ENCODE data around the gene PBOV1. TPM values are rescaled to one million over a fixed set of nuclear protein-coding genes. Genes with fewer than 3 reads are reported as not detected.
"Not testable (repeated sequence)": the region's sequence is repeated elsewhere in the genome, so short reads cannot be mapped to it uniquely, and the experiment has no call there.

The PBOV1 gene
- polyA plus RNA-seq, 2 of the 4 experiments (the other 2 are of a cell fraction): not detected

GRCh38 chr6:138219398-138219797 is 1.1 kb upstream of the PBOV1 start:
- ChIA-PET CTCF (no interaction called here), POLR2A (no interaction called here)
- Histone ChIP-seq H3K9me3 (no peaks in the 10 kb centered on the region), H3K4me2 (no peak overlapping the region), H3K27ac (no peak overlapping the region), H3K4me3 (no peak overlapping the region), H3K4me1 (no peaks in the 10 kb centered on the region)
- no peak for DNase-seq (ENCODE audit: low read depth in 1 of 2, low spot score in 1 of 2)
- TF ChIP-seq HEYL (CRISPR knock-in tag; IDR thresholded peaks at IDR 0.05): no peak
- no peak for FAIRE-seq
- ATAC-seq: no peak
- 87% methylated on average over 3 of the region's 3 CpGs for whole genome bisulfite sequencing (ENCODE audit: missing lambda C conversion rate)

GRCh38 chr6:138215093-138215782 is 3.1 kb downstream of the PBOV1 start:
- no peak for DNase-seq (ENCODE audit: low read depth in 1 of 2, low spot score in 1 of 2)
- H3K4me1 ChIP-seq: no peaks in the 10 kb centered on the region
- TF ChIP-seq POLR2A (IDR thresholded peaks at IDR 0.05; ENCODE audit: low read length): no peak
- TF ChIP-seq RARB (CRISPR knock-in tag; IDR thresholded peaks at IDR 0.05): no peak
- no peak for TF ChIP-seq MAX (IDR thresholded peaks at IDR 0.05)
- no peak for TF ChIP-seq HEYL (CRISPR knock-in tag; IDR thresholded peaks at IDR 0.05)
- TF ChIP-seq EHF (CRISPR knock-in tag; IDR thresholded peaks at IDR 0.05): no peak
- no peak for TF ChIP-seq BHLHE40 (IDR thresholded peaks at IDR 0.05; ENCODE audit: low read depth, low read length)
- no peak for TF ChIP-seq PHF8 (IDR thresholded peaks at IDR 0.05; ENCODE audit: borderline replicate concordance, low read depth)
- no peak for TF ChIP-seq RNF2 (IDR thresholded peaks at IDR 0.05; ENCODE audit: borderline replicate concordance, low read depth)
- CTCF ChIA-PET: no interaction called here
- no peak for FAIRE-seq
- no peak overlapping the region for H3K4me3 ChIP-seq
- ATAC-seq: no peak
- no peak overlapping the region for H3K4me2 ChIP-seq
- WGBS (ENCODE audit: missing lambda C conversion rate): 70% methylated on average over 7 of the region's 7 CpGs
- H3K9me3 ChIP-seq: no peaks in the 10 kb centered on the region
- H3K27ac ChIP-seq: no peak overlapping the region
- POLR2A ChIA-PET: no interaction called here

GRCh38 chr6:138212530-138212929 is 5.8 kb downstream of the PBOV1 start:
- H3K9me3 ChIP-seq; H3K4me2 ChIP-seq; H3K4me1 ChIP-seq; H3K4me3 ChIP-seq; DNase-seq (ENCODE audit: low read depth in 1 of 2, low spot score in 1 of 2); FAIRE-seq; ATAC-seq; POLR2A ChIA-PET; H3K27ac ChIP-seq: not testable (repeated sequence)
- 89% methylated on average over 2 of the region's 2 CpGs for WGBS (ENCODE audit: missing lambda C conversion rate)
- CTCF ChIA-PET: interaction anchor here (0.7 kb wide), 1 partner anchor 9 kb away, joined by 3 read pairs; no protein-coding TSS in a partner anchor

GRCh38 chr6:138211601-138212000 is 6.7 kb downstream of the PBOV1 start:
- ChIA-PET POLR2A (no interaction called here), CTCF (interaction anchor here (1.1 kb wide), 1 partner anchor 10 kb away, joined by 3 read pairs; no protein-coding TSS in a partner anchor)
- H3K4me1 ChIP-seq: no peaks in the 10 kb centered on the region
- FAIRE-seq: no peak
- no peak overlapping the region for H3K27ac ChIP-seq
- no peak overlapping the region for H3K4me3 ChIP-seq
- H3K4me2 ChIP-seq: no peak overlapping the region
- no peaks in the 10 kb centered on the region for H3K9me3 ChIP-seq
- TF ChIP-seq FOSB (CRISPR knock-in tag; IDR thresholded peaks at IDR 0.05): no peak
- TF ChIP-seq EP300 (IDR thresholded peaks at IDR 0.05): no peak
- TF ChIP-seq KDM5A (IDR thresholded peaks at IDR 0.05): no peak
- no peak for TF ChIP-seq GATA3 (IDR thresholded peaks at IDR 0.05; ENCODE audit: borderline replicate concordance)
- no peak for TF ChIP-seq RARB (CRISPR knock-in tag; IDR thresholded peaks at IDR 0.05)
- TF ChIP-seq NFE2L2 (conservative IDR thresholded peaks at IDR 0.05; ENCODE audit: low read length): no peak
- no peak for TF ChIP-seq ESRRA (IDR thresholded peaks at IDR 0.05; ENCODE audit: borderline replicate concordance, low read length)
- TF ChIP-seq HES2 (IDR thresholded peaks at IDR 0.05): no peak
- TF ChIP-seq ZC3H11A (IDR thresholded peaks at IDR 0.05): no peak
- TF ChIP-seq SMC3 (IDR thresholded peaks at IDR 0.05): no peak
- no peak for TF ChIP-seq PHF8 (IDR thresholded peaks at IDR 0.05; ENCODE audit: borderline replicate concordance, low read depth)
- no peak for TF ChIP-seq HOXB5 (CRISPR knock-in tag; IDR thresholded peaks at IDR 0.05)
- DNase-seq (ENCODE audit: low read depth in 1 of 2, low spot score in 1 of 2): no peak
- no peak for ATAC-seq
- 49% methylated on average over 5 of the region's 5 CpGs for whole genome bisulfite sequencing (ENCODE audit: missing lambda C conversion rate)

All from A549 (cell line).